SHP77 (cell line): ENCODE measurements around the gene THOC6.
A peak's percentile ranks its signal among the peaks of the same experiment; 100 is the strongest.

Experiments used
- DNase-seq, 2 experiments: peaks; one replicate each; lab custom pipeline; 2025; lab: John Stamatoyannopoulos, UW

The THOC6 gene

DNA sequence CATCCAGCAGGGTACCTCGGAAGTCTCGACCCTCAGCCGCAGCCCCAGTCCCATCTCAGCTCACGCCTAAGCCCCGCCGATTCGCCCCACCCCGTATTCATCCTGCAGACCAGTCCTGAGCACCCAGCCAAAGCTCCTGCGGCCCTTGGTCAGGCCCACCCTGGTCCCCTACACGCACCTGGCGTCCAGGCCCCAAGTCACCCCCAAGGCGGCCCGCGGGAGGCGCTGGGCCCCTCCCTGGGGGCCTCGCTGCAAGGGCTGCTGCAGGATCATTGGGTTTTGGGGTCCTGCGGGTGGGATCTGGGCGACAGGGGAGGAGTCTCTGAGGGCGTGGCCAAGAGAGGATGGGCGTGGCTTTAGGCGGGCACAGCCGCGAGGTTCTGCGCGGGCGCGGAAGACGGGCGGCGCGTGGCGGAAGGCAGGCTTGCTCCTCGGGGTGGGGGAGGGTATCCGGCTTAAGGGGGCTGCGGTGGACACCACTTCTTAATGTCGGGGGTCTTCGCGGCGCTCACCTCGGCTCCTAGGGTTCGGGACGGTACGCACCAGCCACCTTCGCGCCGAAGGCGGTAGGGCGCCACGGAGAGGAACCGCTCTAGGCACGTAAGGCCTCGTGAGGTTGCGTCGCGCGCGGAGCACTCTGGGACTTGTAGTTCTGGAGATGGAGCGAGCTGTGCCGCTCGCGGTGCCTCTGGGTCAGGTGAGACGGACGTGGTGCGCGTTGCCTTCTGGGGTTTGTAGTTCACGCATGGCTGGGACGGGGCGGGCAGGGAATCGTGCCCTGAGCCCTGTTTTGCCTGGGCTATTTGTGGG lies at the start of gene THOC6, which contains the start of gene HCFC1R1:
THOC6 (plus strand) TSS at position 367 of the 810 bp plus-strand sequence; CDS start at position 659, 292 bp downstream.
HCFC1R1 (minus strand) TSS at position 274 of the 810 bp plus-strand sequence; CDS start at position 273, 1 bp downstream.
- DNase-seq: peak; percentile 96 to 98

- no peak for DNase-seq
These were observed 49.3 kb upstream of the THOC6 start for GRCh38 chr16:2974319-2975056.

- no peak for DNase-seq
These were observed 48.6 kb upstream of the THOC6 start for GRCh38 chr16:2975161-2975795.

GRCh38 chr16:2976201-2976600 lies 47.6 kb upstream of the THOC6 start:
- no peak for DNase-seq

- DNase-seq: no peak
These were observed 47.2 kb upstream of the THOC6 start for GRCh38 chr16:2976673-2977072.

DNA sequence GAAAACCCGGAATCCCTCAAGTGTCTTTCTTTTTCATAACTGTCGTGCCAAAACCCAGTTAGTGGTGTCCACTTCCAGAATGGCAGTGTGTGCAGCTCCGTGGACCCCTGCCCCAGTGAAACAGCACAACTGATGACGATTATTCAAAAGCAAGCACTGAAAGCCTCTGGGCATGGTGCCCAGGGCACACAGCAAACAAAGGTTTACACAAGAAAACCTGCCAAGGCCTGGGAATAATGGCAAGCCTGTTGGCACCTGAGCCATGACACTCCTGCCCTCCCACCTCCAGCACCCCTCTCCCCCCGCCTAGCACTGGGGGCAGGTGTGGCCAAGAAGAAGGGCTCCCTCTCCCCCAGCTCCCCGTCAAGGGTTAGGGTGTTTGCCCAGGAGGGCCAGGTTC lies 46.4 kb upstream of the THOC6 start:
- DNase-seq: peak in 1 of 2 experiments; percentile 66

- DNase-seq: no peak
These were observed 44.1 kb upstream of the THOC6 start for GRCh38 chr16:2979669-2980226.

DNA sequence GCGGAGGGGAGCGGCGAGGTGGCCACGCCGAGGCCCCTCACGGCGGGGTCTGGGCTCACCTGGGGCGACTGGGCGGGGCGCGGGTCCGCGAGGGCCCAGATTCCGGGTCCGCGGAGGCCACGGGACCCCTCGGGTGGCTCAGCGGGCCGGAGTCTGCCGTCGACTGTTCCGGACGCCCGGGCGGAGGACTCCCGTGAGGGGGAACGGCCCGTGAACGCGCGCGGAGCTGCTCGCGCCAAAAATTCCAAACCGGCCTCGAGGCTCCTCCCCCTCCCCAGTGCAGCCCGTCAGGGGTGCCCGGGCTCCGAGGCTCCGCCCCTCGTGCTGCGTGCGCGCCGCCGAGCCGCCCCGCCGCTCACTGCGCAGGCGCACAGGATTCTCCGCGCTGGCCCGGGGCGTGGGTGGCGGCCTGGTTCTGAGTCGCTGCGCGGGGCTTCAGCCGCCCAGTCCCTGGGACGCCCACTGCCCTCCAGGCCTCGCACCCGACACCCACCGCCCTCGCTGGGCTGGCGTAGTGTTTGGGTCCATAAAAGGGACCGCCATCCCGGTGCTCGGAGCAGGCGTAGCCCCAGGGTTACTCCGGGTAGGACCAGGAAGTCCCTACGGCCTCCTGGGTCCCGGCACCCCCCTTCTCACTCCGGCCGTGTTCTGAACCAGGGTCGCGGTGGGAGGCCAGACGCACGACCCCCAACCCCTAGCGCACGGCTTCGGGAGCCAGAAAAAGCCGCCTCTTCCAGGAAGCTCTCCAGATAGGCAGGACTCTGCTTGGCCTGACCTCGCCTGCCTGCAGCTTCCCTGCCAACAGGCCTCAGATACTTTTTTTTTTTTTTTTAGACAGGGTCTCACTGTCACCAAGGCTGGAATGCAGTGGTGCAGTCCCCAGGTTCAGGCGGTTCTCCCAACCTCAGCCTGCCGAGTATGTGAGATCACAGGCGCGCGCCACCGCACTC lies 43.3 kb upstream of the THOC6 start, which contains the start of gene PKMYT1:
PKMYT1 (minus strand) TSS at position 220 of the 950 bp plus-strand sequence. CDS start 789 bp downstream, outside the sequence.
- peak; percentile 77 to 79 for DNase-seq

- DNase-seq: no peak
These were observed 42.5 kb upstream of the THOC6 start for GRCh38 chr16:2981177-2981898.

- DNase-seq: no peak
These were observed 42.0 kb upstream of the THOC6 start for GRCh38 chr16:2981899-2982250.

- DNase-seq: no peak
These were observed 41.4 kb upstream of the THOC6 start for GRCh38 chr16:2982402-2982801.

DNA sequence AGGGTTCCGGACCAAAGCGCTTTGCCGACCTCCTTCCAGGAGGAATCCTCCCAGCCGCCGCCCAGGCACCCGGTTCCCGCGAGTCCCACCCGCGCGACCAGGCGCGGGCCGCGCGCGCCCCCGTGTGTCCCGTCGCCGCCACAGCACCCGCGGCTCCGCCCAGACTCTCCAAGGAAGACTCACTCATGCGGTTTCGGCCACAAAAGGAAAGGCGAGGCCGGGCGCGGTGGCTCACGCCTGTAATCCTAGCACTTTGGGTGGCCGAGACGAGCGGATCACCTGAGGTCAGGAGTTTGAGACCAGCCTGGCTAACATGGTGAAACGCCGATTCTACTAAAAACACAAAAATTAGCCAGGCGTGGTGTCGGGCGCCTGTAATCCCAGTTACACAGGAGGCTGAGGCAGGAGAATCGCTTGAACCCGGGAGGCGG lies 40.1 kb upstream of the THOC6 start:
- DNase-seq: peak; percentile 64 to 73

DNA sequence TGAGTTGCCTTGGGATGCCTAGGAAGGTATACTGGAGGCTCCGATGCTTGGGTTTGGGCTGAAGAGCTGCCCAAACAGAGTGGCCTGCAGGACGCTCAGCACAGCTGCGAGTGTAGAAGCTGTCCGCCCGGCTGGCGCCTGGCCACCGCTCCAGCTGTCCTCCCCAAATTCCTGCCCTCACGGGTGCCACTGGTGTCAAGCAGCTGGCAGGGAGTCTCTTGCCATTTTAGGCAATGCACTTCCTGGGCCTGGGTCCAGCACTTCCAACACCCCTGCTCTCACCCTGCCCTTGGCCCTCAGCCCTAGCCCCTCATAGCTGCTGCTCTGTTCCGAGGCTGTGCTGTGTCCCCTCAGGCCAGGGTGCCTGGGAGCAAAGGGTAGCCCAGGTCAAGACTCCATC lies 38.4 kb upstream of the THOC6 start:
- DNase-seq: no peak

GRCh38 chr16:2985893-2986355 lies 37.9 kb upstream of the THOC6 start:
- peak in 1 of 2 experiments; percentile 42 for DNase-seq

GRCh38 chr16:2986623-2987188 lies 37.1 kb upstream of the THOC6 start:
- DNase-seq: no peak

GRCh38 chr16:2987286-2987685 lies 36.5 kb upstream of the THOC6 start:
- DNase-seq: no peak

DNA sequence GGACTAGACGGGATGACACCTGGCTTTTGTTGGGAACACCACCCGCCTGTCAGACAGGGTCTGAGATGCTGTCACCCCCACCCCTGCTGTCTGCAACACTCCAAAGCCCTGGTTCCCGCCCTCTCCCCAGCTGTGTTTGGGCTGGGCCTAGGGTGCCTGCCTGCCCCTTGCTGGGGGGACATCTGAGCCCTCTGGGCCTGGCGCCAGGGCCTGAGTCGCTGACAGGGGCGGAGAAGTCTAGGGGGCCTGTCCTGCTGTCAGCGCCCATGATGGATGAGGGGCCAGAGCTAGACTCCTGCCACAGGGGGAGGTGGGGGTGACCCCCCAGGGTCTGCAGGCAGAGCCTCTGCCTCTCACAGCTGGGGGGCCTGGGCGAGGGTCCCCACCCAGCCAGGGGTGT lies 36.0 kb upstream of the THOC6 start:
- no peak for DNase-seq

DNA sequence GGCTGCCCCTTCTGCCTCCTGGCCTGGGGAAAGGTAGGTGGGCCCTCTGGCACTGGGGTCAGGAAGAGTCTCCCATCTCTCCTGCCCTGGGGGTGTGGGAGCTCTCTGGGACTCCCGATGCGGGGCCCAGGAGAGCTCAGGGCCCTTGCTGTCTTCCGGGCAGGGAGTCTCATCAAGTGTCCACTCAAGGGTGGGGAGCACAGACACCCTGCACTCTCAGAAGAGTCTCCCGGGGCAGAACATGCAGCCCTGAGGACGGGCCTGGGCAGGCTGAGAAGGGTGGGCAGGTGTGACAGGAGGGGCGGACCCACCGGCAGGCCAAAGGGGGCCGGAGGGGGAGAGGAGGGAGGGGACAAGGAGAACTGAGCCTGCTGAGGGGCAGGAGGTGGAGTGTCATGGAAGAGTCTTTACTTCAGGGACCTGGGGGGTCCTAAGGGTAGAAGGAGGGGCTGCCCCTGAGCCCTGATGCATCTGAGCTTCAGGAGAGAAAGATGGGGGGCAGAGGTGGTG lies 35.2 kb upstream of the THOC6 start:
- no peak for DNase-seq

GRCh38 chr16:2990891-2991290 lies 32.9 kb upstream of the THOC6 start:
- no peak for DNase-seq
